OCI-LY3 (cell line): ENCODE measurements around the gene TXLNA.

Experiments
- EZH2phosphoT487 ChIP-seq: fragments of 200-600 bp; shearing (Covaris generic); IDR thresholded peaks from 2 replicates; pipeline ENCODE4 v1.6.1; 2018; ENCODE audit warnings: antibody characterized with exemption, mixed run types, low read depth
- TF ChIP-seq, protein P1 (sequence below): fragments of 200-600, 300-600 bp; sonication (generic); IDR thresholded peaks from 2 replicates; pipeline ENCODE4 v1.5.1; 2014; ENCODE audit warnings: antibody characterized with exemption, low read length, low read depth

DNA sequence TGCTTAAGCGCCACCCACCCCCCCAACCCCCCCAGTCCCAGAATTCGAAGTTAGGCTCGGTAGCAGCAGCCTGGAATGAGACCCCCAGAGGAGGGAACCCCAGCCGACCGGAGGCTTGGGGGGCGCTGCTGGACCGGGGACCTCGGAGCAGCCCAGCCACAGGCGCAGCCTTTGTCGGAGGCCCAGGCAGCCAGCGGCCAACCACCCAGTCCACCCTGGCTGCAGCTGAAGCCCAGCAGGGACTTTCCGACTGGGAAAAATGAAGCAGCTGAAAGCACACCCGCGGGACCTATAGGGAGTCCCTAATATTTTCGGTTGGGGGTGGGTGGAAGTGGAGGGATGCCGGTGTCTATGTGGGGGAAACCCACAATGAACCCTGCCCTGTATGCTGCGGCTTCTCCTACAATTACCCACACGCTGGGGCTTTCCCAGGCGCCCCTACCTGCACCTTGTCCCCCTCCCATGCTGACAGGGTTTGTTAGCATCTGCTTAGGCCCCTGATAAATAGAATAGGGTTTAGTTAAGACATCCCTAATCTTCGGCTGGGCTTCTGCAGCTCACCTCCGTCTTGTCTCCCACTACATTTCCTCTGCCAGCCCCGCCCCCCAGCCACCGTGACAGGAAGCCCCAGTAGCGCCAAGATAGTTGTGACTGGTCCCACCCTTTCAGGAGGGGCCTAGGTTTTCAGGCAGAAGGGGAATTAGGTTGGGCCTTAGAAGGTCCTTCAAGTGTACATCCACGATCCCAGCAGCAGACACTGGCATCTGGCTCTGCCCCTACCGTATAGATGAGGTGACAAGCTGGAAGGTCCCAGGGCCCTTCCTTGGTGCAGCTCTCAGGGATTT lies 21.8 kb downstream of the TXLNA start:
- no peak for TF ChIP-seq EZH2phosphoT487
- TF ChIP-seq, protein P1, sequence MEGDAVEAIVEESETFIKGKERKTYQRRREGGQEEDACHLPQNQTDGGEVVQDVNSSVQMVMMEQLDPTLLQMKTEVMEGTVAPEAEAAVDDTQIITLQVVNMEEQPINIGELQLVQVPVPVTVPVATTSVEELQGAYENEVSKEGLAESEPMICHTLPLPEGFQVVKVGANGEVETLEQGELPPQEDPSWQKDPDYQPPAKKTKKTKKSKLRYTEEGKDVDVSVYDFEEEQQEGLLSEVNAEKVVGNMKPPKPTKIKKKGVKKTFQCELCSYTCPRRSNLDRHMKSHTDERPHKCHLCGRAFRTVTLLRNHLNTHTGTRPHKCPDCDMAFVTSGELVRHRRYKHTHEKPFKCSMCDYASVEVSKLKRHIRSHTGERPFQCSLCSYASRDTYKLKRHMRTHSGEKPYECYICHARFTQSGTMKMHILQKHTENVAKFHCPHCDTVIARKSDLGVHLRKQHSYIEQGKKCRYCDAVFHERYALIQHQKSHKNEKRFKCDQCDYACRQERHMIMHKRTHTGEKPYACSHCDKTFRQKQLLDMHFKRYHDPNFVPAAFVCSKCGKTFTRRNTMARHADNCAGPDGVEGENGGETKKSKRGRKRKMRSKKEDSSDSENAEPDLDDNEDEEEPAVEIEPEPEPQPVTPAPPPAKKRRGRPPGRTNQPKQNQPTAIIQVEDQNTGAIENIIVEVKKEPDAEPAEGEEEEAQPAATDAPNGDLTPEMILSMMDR, result no peak
